IMR-90 (cell line): ENCODE data around the gene EPAS1. TPM values are rescaled to one million over a fixed set of nuclear protein-coding genes. Genes with fewer than 3 reads are reported as not detected.
A peak's percentile ranks its signal among the peaks of the same experiment; 100 is the strongest.

Experiments
- ATAC-seq: fragments of 200-7000 bp; cut with Tn5 transposase; 2 replicates; pipeline ENCODE4 v1.9.1; 2020; ENCODE audit warnings: low read depth, mild to moderate bottlenecking, moderate library complexity
- BruUV-seq: library from RNA; stranded (reverse); fragments of 400-500 nt; replicated peaks from 2 replicates; lab custom pipeline; 2021; lab: Mats Ljungman, UMichigan
- CTCF ChIA-PET: fragments of 300-600 bp; formaldehyde crosslinking; extraction: SDS; loops from one replicate; lab custom pipeline; 2021; ENCODE audit warnings: antibody characterized with exemption; lab: Yijun Ruan, JAX
- POLR2A ChIA-PET: fragments of 300-600 bp; sonication (Branson Sonifier 250); formaldehyde crosslinking; loops from one replicate; lab custom pipeline; 2022; ENCODE audit warnings: antibody characterized with exemption; ENCODE audit not compliant: unreplicated experiment; lab: Charles Lee
- DNase-seq: peaks from one replicate; pipeline ENCODE4 v3.0.0; 2013
- H2AFZ ChIP-seq: replicated peaks from 2 replicates; pipeline ENCODE3; 2013; ENCODE audit warnings: low read length, mild to moderate bottlenecking; ENCODE audit not compliant: poor library complexity
- H2AK5ac ChIP-seq: 2 replicates; pipeline ENCODE4 v1.6.1; 2013; ENCODE audit warnings: low read depth, low read length, inconsistent platforms
- H2AK9ac ChIP-seq: replicated peaks from 2 replicates; pipeline ENCODE3; 2013; ENCODE audit warnings: mild to moderate bottlenecking, low read depth, low read length, moderate library complexity; ENCODE audit not compliant: poor library complexity
- H2BK120ac ChIP-seq: 2 replicates; pipeline ENCODE4 v1.6.1; 2013; ENCODE audit warnings: low read depth, low read length, inconsistent platforms
- H2BK15ac ChIP-seq: 3 replicates; pipeline ENCODE4 v1.6.1; 2013; ENCODE audit warnings: low read depth, low read length, inconsistent platforms
- H2BK20ac ChIP-seq: 2 replicates; pipeline ENCODE4 v1.6.1; 2013; ENCODE audit warnings: low read depth, mild to moderate bottlenecking, inconsistent platforms, low read length, moderate library complexity
- H2BK5ac ChIP-seq: 2 replicates; pipeline ENCODE4 v1.6.1; 2013; ENCODE audit warnings: mild to moderate bottlenecking, low read depth, low read length, inconsistent platforms; ENCODE audit not compliant: poor library complexity, severe bottlenecking
- H3K14ac ChIP-seq: replicated peaks from 2 replicates; pipeline ENCODE4 v1.6.1; 2013; ENCODE audit warnings: low read depth, low read length, inconsistent platforms
- H3K18ac ChIP-seq: 2 replicates; pipeline ENCODE4 v1.6.1; 2013; ENCODE audit warnings: low read depth, low read length, control low read depth
- H3K23ac ChIP-seq: 2 replicates; pipeline ENCODE4 v1.6.1; 2013; ENCODE audit warnings: low read depth, low read length, inconsistent platforms
- H3K27ac ChIP-seq: 2 replicates; pipeline ENCODE4 v1.5.1; 2013; ENCODE audit warnings: mild to moderate bottlenecking, control low read depth, low read length; ENCODE audit not compliant: insufficient read depth
- H3K27me3 ChIP-seq: 2 replicates; pipeline ENCODE4 v1.6.1; 2013; ENCODE audit warnings: low read length; ENCODE audit not compliant: control insufficient read depth, insufficient read depth
- H3K36me3 ChIP-seq: 2 replicates; pipeline ENCODE4 v1.6.1; 2013; ENCODE audit warnings: low read length, mixed read lengths; ENCODE audit not compliant: control insufficient read depth, insufficient read depth
- H3K4ac ChIP-seq: 2 replicates; pipeline ENCODE4 v1.6.1; 2013; ENCODE audit warnings: low read depth, low read length, inconsistent platforms
- H3K4me1 ChIP-seq: 2 replicates; pipeline ENCODE4 v1.6.1; 2013; ENCODE audit warnings: low read length, mixed read lengths; ENCODE audit not compliant: control insufficient read depth, insufficient read depth
- H3K4me2 ChIP-seq: 2 replicates; pipeline ENCODE4 v1.6.1; 2013; ENCODE audit warnings: low read depth, mild to moderate bottlenecking, control low read depth, low read length, moderate library complexity
- H3K4me3 ChIP-seq: 2 replicates; pipeline ENCODE4 v1.5.1; 2013; ENCODE audit warnings: low read depth, mild to moderate bottlenecking, control low read depth, low read length, moderate library complexity; ENCODE audit not compliant: insufficient read depth
- H3K56ac ChIP-seq: 2 replicates; pipeline ENCODE4 v1.6.1; 2013; ENCODE audit warnings: low read length, inconsistent platforms; ENCODE audit not compliant: insufficient read depth; ENCODE audit errors: extremely low read depth
- H3K79me1 ChIP-seq, 2 experiments: 2 replicates each; pipeline ENCODE4 v1.6.1; 2013; ENCODE audit warnings: low read length in 2 of 2, inconsistent platforms in 1 of 2, low read depth in 1 of 2
- H3K9ac ChIP-seq: 2 replicates; pipeline ENCODE4 v1.6.1; 2013; ENCODE audit warnings: low read depth, low read length, control low read depth
- H3K9me1 ChIP-seq: 2 replicates; pipeline ENCODE4 v1.6.1; 2013; ENCODE audit warnings: low read length, inconsistent platforms; ENCODE audit not compliant: insufficient read depth
- H3K9me3 ChIP-seq: 2 replicates; pipeline ENCODE4 v1.6.1; 2013; ENCODE audit warnings: low read length; ENCODE audit not compliant: control insufficient read depth, insufficient read depth
- H4K20me1 ChIP-seq: 2 replicates; pipeline ENCODE4 v1.6.1; 2013; ENCODE audit warnings: low read length, inconsistent platforms; ENCODE audit not compliant: insufficient read depth
- H4K5ac ChIP-seq: 2 replicates; pipeline ENCODE4 v1.6.1; 2013; ENCODE audit warnings: mild to moderate bottlenecking, low read depth, low read length, control low read depth
- H4K8ac ChIP-seq, 2 experiments: 2 replicates each; pipeline ENCODE4 v1.6.1; 2013; ENCODE audit warnings: low read depth in 2 of 2, low read length in 2 of 2, control low read depth in 1 of 2, inconsistent platforms in 1 of 2
- H4K91ac ChIP-seq: 2 replicates; pipeline ENCODE4 v1.6.1; 2013; ENCODE audit warnings: low read depth, low read length, inconsistent platforms; ENCODE audit not compliant: insufficient read depth
- BHLHE40 ChIP-seq: fragments of 150-350 bp; IDR thresholded peaks from 2 replicates; pipeline ENCODE4 v1.6.1; 2016; ENCODE audit warnings: mild to moderate bottlenecking, low read depth, low read length
- ELK1 ChIP-seq: fragments of 150-350 bp; IDR thresholded peaks from 2 replicates; pipeline ENCODE4 v1.6.1; 2016; ENCODE audit warnings: low read depth, mild to moderate bottlenecking, low read length, moderate library complexity, borderline replicate concordance
- FOS ChIP-seq: fragments of 150-350 bp; IDR thresholded peaks from 2 replicates; pipeline ENCODE4 v1.6.1; 2016; ENCODE audit warnings: low read depth, low read length
- RCOR1 ChIP-seq: IDR thresholded peaks from 2 replicates; pipeline ENCODE4 v1.6.1; 2012; ENCODE audit warnings: mild to moderate bottlenecking, low read length, improper control_type of control experiment; ENCODE audit not compliant: insufficient replicate concordance
- WGBS, 2 experiments: methylation state at CpG; one replicate each; pipeline versions ENCODE4 v1.1.5 to v1.1.7; 2013; ENCODE audit warnings: missing lambda C conversion rate in 2 of 2; ENCODE audit not compliant: insufficient read length in 1 of 2; ENCODE audit errors: extremely low coverage in 2 of 2; 5-methylcytosine and 5-hydroxymethylcytosine counted together
- dilution Hi-C: fragments of 300-500 bp; cut with HindIII; formaldehyde crosslinking; loops from one replicate; pipeline ENCODE4 v1.14.3; 2018; ENCODE audit warnings: low sequenced_read_pairs; ENCODE audit not compliant: unreplicated experiment
- in situ Hi-C: fragments of 300-500 bp; cut with MboI; formaldehyde crosslinking; loops from 3 replicates; pipeline ENCODE4 v1.14.3; 2019; ENCODE audit warnings: low sequenced_read_pairs, inconsistent platforms, mixed read lengths
- intact Hi-C: fragments of 100-400 bp; cut with micrococcal nuclease; formaldehyde crosslinking; loops from 2 replicates; pipeline ENCODE4 v1.10.0; 2022
- polyA plus RNA-seq, 3 experiments: library from polyadenylated mRNA; depleted of rRNA; stranded (reverse); fragments of >200 nt; gene quantifications; 2 replicates each; pipeline ENCODE4 v1.2.3, GENCODE V29; 2012; ENCODE audit warnings: low replicate concordance in 1 of 3
- total RNA-seq: library from RNA; depleted of rRNA; stranded (reverse); fragments of >200 nt; gene quantifications from 2 replicates; pipeline ENCODE4 v1.2.3, GENCODE V29; 2012

EPAS1 gene
- total and polyA plus RNA-seq, 2 of the 4 experiments (the other 2 are of a cell fraction) = 40.7 to 120 TPM

- TF ChIP-seq RCOR1 = no peak
Observed at GRCh38 chr2:46311651-46312223, 14.5 kb downstream of the EPAS1 start (continued).

GRCh38 chr2:46313063-46313462 lies 15.9 kb downstream of the EPAS1 start:
- no TSS peak for BruUV-seq
- Histone ChIP-seq H3K4me2 (no peak overlapping the region), H3K27me3 (no peaks in the 10 kb centered on the region), H2AK9ac (no peak overlapping the region), H3K56ac (no peak overlapping the region), H3K27ac (no peak overlapping the region), H4K20me1 (peaks cover 98% of the 10 kb centered on the region), H4K91ac (no peak overlapping the region; the same call in 1 of the 2 replicates), H2BK120ac (no peak overlapping the region), H3K23ac (peak overlapping the region; percentile 48; the same call in 1 of the 2 replicates), H2BK15ac (no peak overlapping the region), H3K36me3 (peaks cover 7% of the 10 kb centered on the region), H3K9me1 (peaks cover 43% of the 10 kb centered on the region), H3K4ac (0 out of 2 replicates have a peak overlapping the region, but pooled peaks have one; percentile 26), H4K8ac (no peak overlapping the region), H2AFZ (no peak overlapping the region), H3K14ac (0 out of 2 replicates have a peak overlapping the region, but pooled peaks have one; percentile 7), H3K4me1 (peaks cover 37% of the 10 kb centered on the region), H4K5ac (no peak overlapping the region), H2BK20ac (no peak overlapping the region), H2AK5ac (peak overlapping the region; percentile 42; the same call in 1 of the 2 replicates), H3K9ac (no peak overlapping the region), H3K9me3 (no peaks in the 10 kb centered on the region), H3K79me1 (peaks cover 27 to 93% of the 10 kb centered on the region in 2 experiments), H2BK5ac (no peak overlapping the region), H3K4me3 (no peak overlapping the region), H3K18ac (no peak overlapping the region)
- ChIA-PET CTCF (no interaction called here), POLR2A (no interaction called here)
- no CpG with 5 or more reads among the region's 3 CpGs for WGBS, 2 experiments
- in situ Hi-C loops (loop anchor here (25.0 kb wide), 1 partner anchor 676 kb away; no protein-coding TSS in a partner anchor), intact Hi-C loops (no loop called here), dilution Hi-C loops (no loop called here)
- ATAC-seq = no peak
- no peak for TF ChIP-seq ELK1
- no peak for TF ChIP-seq BHLHE40
- no peak for TF ChIP-seq FOS
- no peak for DNase-seq
